NOMO-1 treated with DMSO at 0.1 percent for 48 hours (cell line): ENCODE data around the gene ARMS2.

ENCODE experiments used
- DNase-seq: peaks from one replicate; lab custom pipeline; 2025; ENCODE audit not compliant: unreplicated experiment; lab: John Stamatoyannopoulos, UW

The ARMS2 gene

GRCh38 chr10:122492999-122493481, 38.6 kb downstream of the ARMS2 start:
- no peak for DNase-seq

GRCh38 chr10:122493761-122494160, 39.3 kb downstream of the ARMS2 start:
- no peak for DNase-seq

- DNase-seq: no peak
Observed at GRCh38 chr10:122494173-122494820, 39.8 kb downstream of the ARMS2 start.

- no peak for DNase-seq
Observed at GRCh38 chr10:122494833-122495232, 40.4 kb downstream of the ARMS2 start.

GRCh38 chr10:122495406-122496340, 41.2 kb downstream of the ARMS2 start:
- DNase-seq: no peak

GRCh38 chr10:122497241-122497640, 42.8 kb downstream of the ARMS2 start:
- DNase-seq: no peak

GRCh38 chr10:122498521-122498920, 44.1 kb downstream of the ARMS2 start:
- DNase-seq: no peak

- no peak for DNase-seq
Observed at GRCh38 chr10:122499012-122499411, 44.6 kb downstream of the ARMS2 start.

- no peak for DNase-seq
Observed at GRCh38 chr10:122499491-122499941, 45.1 kb downstream of the ARMS2 start.

- no peak for DNase-seq
Observed at GRCh38 chr10:122500194-122500593, 45.7 kb downstream of the ARMS2 start.

GRCh38 chr10:122500726-122501125, 46.3 kb downstream of the ARMS2 start:
- no peak for DNase-seq

- no peak for DNase-seq
Observed at GRCh38 chr10:122503012-122503411, 48.6 kb downstream of the ARMS2 start.

GRCh38 chr10:122503886-122504609, 49.6 kb downstream of the ARMS2 start:
- no peak for DNase-seq

GRCh38 chr10:122504610-122504950, 50.1 kb downstream of the ARMS2 start:
- no peak for DNase-seq

GRCh38 chr10:122505011-122505410, 50.6 kb downstream of the ARMS2 start:
- no peak for DNase-seq

GRCh38 chr10:122505885-122506645, 51.6 kb downstream of the ARMS2 start:
- no peak for DNase-seq
